GM18511 (cell line): ENCODE results near the gene CASKIN1.

Source experiments
- ATAC-seq: cut with Tn5 transposase; IDR thresholded peaks from one replicate; pipeline ENCODE4 v1.9.1; 2021; ENCODE audit warnings: mild to moderate bottlenecking, moderate library complexity; ENCODE audit not compliant: unreplicated experiment

The CASKIN1 gene

GRCh38 chr16:2179576-2179975 lies 16.8 kb downstream of the CASKIN1 start:
- ATAC-seq, result no peak

GRCh38 chr16:2179107-2179501 lies 17.3 kb downstream of the CASKIN1 start:
- ATAC-seq, result no peak

GRCh38 chr16:2178321-2179106 lies 17.9 kb downstream of the CASKIN1 start:
- ATAC-seq, result no peak

- ATAC-seq, result no peak
Observed at GRCh38 chr16:2177561-2177960, 18.8 kb downstream of the CASKIN1 start.

GRCh38 chr16:2177101-2177500 lies 19.3 kb downstream of the CASKIN1 start:
- ATAC-seq, result no peak

GRCh38 chr16:2176047-2176446 lies 20.4 kb downstream of the CASKIN1 start:
- no peak for ATAC-seq

GRCh38 chr16:2175454-2175853 lies 21.0 kb downstream of the CASKIN1 start:
- no peak for ATAC-seq

GRCh38 chr16:2174396-2175131 lies 21.8 kb downstream of the CASKIN1 start:
- no peak for ATAC-seq

GRCh38 chr16:2173916-2174315 lies 22.5 kb downstream of the CASKIN1 start:
- ATAC-seq, result no peak

- ATAC-seq, result no peak
Observed at GRCh38 chr16:2173366-2173765, 23.0 kb downstream of the CASKIN1 start.

GRCh38 chr16:2172688-2173335 lies 23.6 kb downstream of the CASKIN1 start:
- no peak for ATAC-seq

GRCh38 chr16:2171601-2172178 lies 24.7 kb downstream of the CASKIN1 start:
- ATAC-seq, result no peak

GRCh38 chr16:2170587-2171435 lies 25.6 kb downstream of the CASKIN1 start:
- no peak for ATAC-seq

- ATAC-seq, result no peak
Observed at GRCh38 chr16:2170080-2170479, 26.3 kb downstream of the CASKIN1 start.

GRCh38 chr16:2167068-2167638 lies 29.3 kb downstream of the CASKIN1 start:
- ATAC-seq, result no peak

- no peak for ATAC-seq
Observed at GRCh38 chr16:2166263-2167067, 29.9 kb downstream of the CASKIN1 start.

GRCh38 chr16:2165861-2166260 lies 30.5 kb downstream of the CASKIN1 start:
- no peak for ATAC-seq

GRCh38 chr16:2163211-2163881 lies 33.1 kb downstream of the CASKIN1 start:
- ATAC-seq, result no peak

GRCh38 chr16:2162676-2163118 lies 33.7 kb downstream of the CASKIN1 start:
- no peak for ATAC-seq
